HAP-1 (cell line): ENCODE data around the gene RPL15.

Source experiments
- DNase-seq, 2 experiments: peaks; one replicate each; pipeline ENCODE4 v3.0.0-alpha.2; 2016 to 2020; ENCODE audit warnings: low spot score in 2 of 2
- H3K27me3 ChIP-seq: fragments of 250-450 bp; sonication (Bioruptor Pico); 2 replicates; pipeline ENCODE4 v1.5.1; 2020; ENCODE audit warnings: low read depth, mild to moderate bottlenecking, moderate library complexity
- H3K36me3 ChIP-seq: fragments of 250-450 bp; sonication (Bioruptor Pico); replicated peaks from 2 replicates; pipeline ENCODE4 v1.5.1; 2020; ENCODE audit warnings: mild to moderate bottlenecking
- H3K4me1 ChIP-seq: fragments of 250-450 bp; sonication (Bioruptor Pico); 2 replicates; pipeline ENCODE4 v1.5.1; 2020; ENCODE audit warnings: mild to moderate bottlenecking
- H3K4me3 ChIP-seq: fragments of 250-450 bp; sonication (Bioruptor Pico); 2 replicates; pipeline ENCODE4 v1.5.1; 2020; ENCODE audit warnings: mild to moderate bottlenecking, moderate library complexity
- H3K9me3 ChIP-seq: fragments of 250-450 bp; sonication (Bioruptor Pico); 2 replicates; pipeline ENCODE4 v1.5.1; 2020; ENCODE audit warnings: mild to moderate bottlenecking, moderate library complexity
- in situ Hi-C: fragments of 300-500 bp; cut with MboI; formaldehyde crosslinking; loops from 3 replicates; pipeline ENCODE4 v1.14.3; 2020; ENCODE audit warnings: low sequenced_read_pairs, inconsistent platforms, mixed read lengths

Gene RPL15

DNA sequence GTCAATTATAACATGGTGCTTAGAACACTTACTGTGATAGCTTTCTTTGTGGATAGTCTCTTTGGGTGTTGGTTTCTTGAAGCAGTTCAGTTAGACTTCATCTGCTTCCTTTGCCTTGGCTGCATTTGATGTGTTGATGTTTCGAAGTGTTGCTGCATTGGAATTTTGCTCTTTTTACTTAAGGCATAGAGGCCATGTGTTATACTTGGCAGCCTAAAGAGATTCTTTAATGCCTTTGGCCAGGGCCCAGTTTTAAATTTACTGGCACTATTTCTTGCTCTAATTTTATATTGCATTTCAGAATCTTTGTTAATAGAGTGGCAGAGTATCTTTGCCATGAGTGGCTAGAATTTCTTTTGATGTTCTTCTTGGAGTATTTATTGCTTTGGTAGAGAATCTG, 49.4 kb downstream of the RPL15 start:
- Histone ChIP-seq H3K27me3 (no peaks in the 10 kb centered on the region), H3K4me1 (no peaks in the 10 kb centered on the region; the same call in 1 of the 2 replicates), H3K9me3 (no peaks in the 10 kb centered on the region), H3K36me3 (peaks cover 18% of the 10 kb centered on the region), H3K4me3 (no peak overlapping the region)
- in situ Hi-C loops: no loop called here
- no peak for DNase-seq

- in situ Hi-C loops: no loop called here
- no peaks in the 10 kb centered on the region for H3K9me3 ChIP-seq
- peaks cover 6% of the 10 kb centered on the region; the same call in 1 of the 2 replicates for H3K36me3 ChIP-seq
- H3K4me3 ChIP-seq: no peak overlapping the region
- no peaks in the 10 kb centered on the region for H3K4me1 ChIP-seq
- no peaks in the 10 kb centered on the region for H3K27me3 ChIP-seq
- peak in 1 of 2 experiments; percentile 30 for DNase-seq
These were observed 51.7 kb downstream of the RPL15 start for GRCh38 chr3:23968463-23969184.

- H3K4me3 ChIP-seq: no peak overlapping the region
- in situ Hi-C loops: no loop called here
- peaks cover 2% of the 10 kb centered on the region; the same call in 1 of the 2 replicates for H3K36me3 ChIP-seq
These were observed 52.5 kb downstream of the RPL15 start for GRCh38 chr3:23969393-23969792.

More at GRCh38 chr3:23969393-23969792, 52.5 kb downstream of the RPL15 start:
- DNase-seq: no peak
- no peaks in the 10 kb centered on the region for H3K4me1 ChIP-seq
- no peaks in the 10 kb centered on the region for H3K27me3 ChIP-seq
- H3K9me3 ChIP-seq: no peaks in the 10 kb centered on the region
